Type B pancreatic cell (in vitro differentiated cells): ENCODE results near the gene TBC1D22A. TPM values are rescaled to one million over a fixed set of nuclear protein-coding genes. Genes with fewer than 3 reads are reported as not detected.
A peak's percentile ranks its signal among the peaks of the same experiment; 100 is the strongest.

Experiments used
- DNase-seq: peaks from one replicate; pipeline ENCODE4 v3.0.0; 2021; ENCODE audit warnings: mixed read lengths; ENCODE audit not compliant: unreplicated experiment; ENCODE audit errors: extremely low spot score
- H3K27ac Mint-ChIP-seq: 2 replicates; pipeline ENCODE4 v1.8.0; 2021; ENCODE audit warnings: mild to moderate bottlenecking, mixed read lengths
- H3K27me3 Mint-ChIP-seq: 2 replicates; pipeline ENCODE4 v1.8.0; 2021; ENCODE audit warnings: mixed read lengths
- H3K36me3 Mint-ChIP-seq: 2 replicates; pipeline ENCODE4 v1.8.0; 2021; ENCODE audit warnings: mixed read lengths
- H3K4me1 Mint-ChIP-seq: one replicate; pipeline ENCODE4 v1.8.0; 2021; ENCODE audit warnings: mixed read lengths; ENCODE audit not compliant: unreplicated experiment
- H3K4me3 Mint-ChIP-seq: 2 replicates; pipeline ENCODE4 v1.8.0; 2021; ENCODE audit warnings: mild to moderate bottlenecking, mixed read lengths
- H3K9me3 Mint-ChIP-seq: 2 replicates; pipeline ENCODE4 v1.8.0; 2021; ENCODE audit warnings: mixed read lengths
- CTCF ChIP-seq: fragments of 200-600 bp; sonication (generic); conservative IDR thresholded peaks from 2 replicates; pipeline ENCODE4 v1.5.0; 2021; ENCODE audit warnings: antibody characterized with exemption, mild to moderate bottlenecking
- total RNA-seq: library from RNA; stranded (reverse); gene quantifications from 2 replicates; pipeline ENCODE4 v1.2.1, GENCODE V29; 2021; ENCODE audit warnings: low replicate concordance

Gene TBC1D22A
- total RNA-seq, 1 donor from 2014 or later, result 16.2 TPM

- DNase-seq, result no peak
- Mint-ChIP-seq H3K27me3 (no peaks in the 10 kb centered on the region), H3K4me3 (no peak overlapping the region), H3K4me1 (peaks cover 22% of the 10 kb centered on the region), H3K27ac (no peak overlapping the region), H3K36me3 (peaks cover 18% of the 10 kb centered on the region), H3K9me3 (no peaks in the 10 kb centered on the region)
- no peak for TF ChIP-seq CTCF
Observed at GRCh38 chr22:46931414-46931813, 169.0 kb downstream of the TBC1D22A start.

DNA sequence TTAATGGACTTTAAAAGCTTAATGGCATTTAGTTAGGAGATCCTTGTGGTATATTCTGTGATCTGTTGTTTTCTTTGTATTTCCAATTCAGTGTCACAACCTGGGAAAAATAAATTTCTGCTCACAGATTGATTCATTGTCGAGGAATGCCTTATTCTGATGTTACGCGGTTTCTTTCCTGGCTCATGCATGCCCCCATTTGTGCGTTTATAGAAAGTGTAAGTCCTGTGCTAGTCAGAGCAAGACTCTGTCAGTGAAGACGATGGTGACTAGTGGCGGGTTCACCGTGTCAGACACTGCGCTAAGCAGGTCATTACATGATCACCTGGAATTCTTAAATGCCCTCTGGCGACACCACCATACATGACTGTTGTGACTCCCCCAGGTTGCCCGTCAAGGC lies 169.4 kb downstream of the TBC1D22A start:
- Mint-ChIP-seq H3K36me3 (peaks cover 18% of the 10 kb centered on the region), H3K4me3 (no peak overlapping the region), H3K27me3 (no peaks in the 10 kb centered on the region), H3K27ac (no peak overlapping the region), H3K4me1 (peaks cover 24% of the 10 kb centered on the region), H3K9me3 (no peaks in the 10 kb centered on the region)
- TF ChIP-seq CTCF, result no peak
- no peak for DNase-seq

DNA sequence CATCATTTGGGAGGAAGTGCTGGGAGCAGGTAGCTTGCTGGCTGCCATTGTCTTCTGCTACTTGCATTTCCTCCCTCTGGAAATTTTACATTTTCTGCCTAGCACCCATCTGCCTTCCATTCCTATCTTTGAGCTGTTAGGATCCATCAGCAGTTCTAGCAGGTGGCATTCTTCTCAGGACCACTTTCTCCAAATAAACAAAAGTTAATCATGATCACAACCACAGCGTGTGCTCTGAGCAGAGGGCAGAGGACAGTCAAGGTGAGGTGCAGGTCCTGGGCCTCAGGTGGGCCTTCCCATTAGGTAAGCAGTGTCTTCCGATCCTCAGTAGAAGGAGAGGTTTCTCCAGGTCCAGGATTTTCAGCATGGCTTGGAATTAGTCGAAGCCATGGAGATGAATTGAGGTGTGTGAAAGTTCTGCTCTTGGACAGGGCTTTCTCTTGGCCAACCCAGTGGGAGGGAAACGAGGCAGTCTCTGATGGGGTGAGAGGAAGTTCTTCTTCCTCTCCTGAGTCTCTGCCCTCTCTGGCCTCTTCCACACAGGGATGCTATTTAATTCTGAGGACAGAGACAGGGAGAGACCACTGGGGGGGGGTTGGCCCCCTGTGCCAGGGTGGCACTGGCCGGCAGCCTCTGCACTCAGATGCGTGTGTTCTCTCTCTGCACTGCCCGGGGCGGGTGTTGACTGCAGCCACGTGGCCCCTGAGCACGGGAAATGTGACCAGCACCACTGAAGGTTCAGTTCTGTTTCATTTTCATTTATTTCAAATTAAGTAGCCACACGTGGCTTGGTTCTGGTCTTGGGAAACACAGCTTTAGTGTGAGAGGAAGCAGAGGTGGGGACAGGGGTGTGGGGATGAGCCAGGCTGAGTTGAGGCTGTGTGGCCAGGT lies 170.8 kb downstream of the TBC1D22A start:
- Mint-ChIP-seq H3K27me3 (no peaks in the 10 kb centered on the region), H3K4me3 (no peak overlapping the region), H3K27ac (no peak overlapping the region), H3K4me1 (peaks cover 24% of the 10 kb centered on the region), H3K36me3 (peaks cover 14% of the 10 kb centered on the region), H3K9me3 (no peaks in the 10 kb centered on the region)
- no peak for DNase-seq
- TF ChIP-seq CTCF, result no peak

GRCh38 chr22:46934172-46934745 lies 171.8 kb downstream of the TBC1D22A start:
- Mint-ChIP-seq H3K27ac (peak overlapping the region; percentile 75), H3K36me3 (peaks cover 11% of the 10 kb centered on the region), H3K4me1 (peaks cover 24% of the 10 kb centered on the region), H3K9me3 (no peaks in the 10 kb centered on the region), H3K27me3 (no peaks in the 10 kb centered on the region), H3K4me3 (no peak overlapping the region)
- no peak for TF ChIP-seq CTCF
- DNase-seq, result no peak

DNA sequence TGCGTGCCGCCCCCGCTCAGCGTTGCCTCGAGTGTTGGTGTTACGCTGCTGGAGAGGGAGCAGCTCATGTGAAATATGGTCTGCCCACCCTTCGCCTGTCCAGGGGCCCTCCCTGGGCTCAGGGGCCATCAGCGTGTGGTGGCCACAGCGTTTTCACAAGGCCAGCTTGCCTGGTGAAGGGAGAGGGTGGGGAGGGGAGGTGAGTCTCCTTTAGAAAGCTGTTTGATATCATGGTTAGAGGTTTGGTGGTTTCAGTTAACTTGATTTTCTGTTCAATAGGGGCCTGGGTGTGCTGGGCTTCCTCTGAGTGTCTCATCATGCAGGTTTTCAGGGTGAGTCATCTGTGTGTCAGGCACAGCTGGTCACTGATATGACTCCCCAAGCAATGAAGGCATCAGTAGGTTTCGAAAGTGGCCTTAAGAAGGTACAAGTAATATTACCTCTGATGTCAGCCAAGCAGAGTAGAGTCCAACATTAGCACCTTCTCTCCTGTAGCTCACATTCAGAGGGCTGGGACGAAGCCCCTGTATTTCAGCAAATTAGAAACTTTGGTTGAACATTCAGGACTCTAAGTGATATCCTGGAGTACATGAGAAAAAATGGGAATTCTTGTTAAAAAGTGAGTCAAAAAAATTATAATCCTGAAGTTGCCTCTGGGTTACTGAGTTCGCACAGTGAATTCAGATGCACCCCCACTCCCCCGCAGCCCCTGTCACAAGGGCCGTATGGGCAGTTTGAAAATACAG lies 172.5 kb downstream of the TBC1D22A start:
- H3K4me1 Mint-ChIP-seq, result peaks cover 24% of the 10 kb centered on the region
- H3K4me3 Mint-ChIP-seq, result no peak overlapping the region
- H3K27me3 Mint-ChIP-seq, result no peaks in the 10 kb centered on the region
- TF ChIP-seq CTCF, result no peak
- H3K27ac Mint-ChIP-seq, result peak overlapping the region; percentile 80
- no peaks in the 10 kb centered on the region for H3K9me3 Mint-ChIP-seq
- DNase-seq, result no peak
- peaks cover 14% of the 10 kb centered on the region for H3K36me3 Mint-ChIP-seq
